B cell (primary cell): ENCODE measurements around the gene SMYD2. TPM values are rescaled to one million over a fixed set of nuclear protein-coding genes. Genes with fewer than 3 reads are reported as not detected.

Experiments
- ATAC-seq: fragments of 200-7000 bp; cut with Tn5 transposase; one replicate; pipeline ENCODE4 v1.10.0; 2021; ENCODE audit warnings: low read depth, mild to moderate bottlenecking, moderate number of reproducible peaks, moderate library complexity
- CTCF ChIA-PET: fragments of 350-600 bp; sonication (Branson Sonifier 250); formaldehyde crosslinking; loops from one replicate; lab custom pipeline; 2021; ENCODE audit warnings: antibody characterized with exemption, inconsistent platforms; lab: Charles Lee
- POLR2A ChIA-PET: fragments of 350-600 bp; sonication (Branson Sonifier 250); formaldehyde crosslinking; loops from one replicate; lab custom pipeline; 2021; ENCODE audit warnings: antibody characterized with exemption; lab: Charles Lee
- DNase-seq: peaks from one replicate; pipeline ENCODE4 v3.0.0; 2013
- H2AFZ ChIP-seq: 2 replicates; pipeline ENCODE4 v1.6.1; 2012; ENCODE audit warnings: mild to moderate bottlenecking, low read depth, low read length; ENCODE audit not compliant: insufficient read depth, poor library complexity, severe bottlenecking
- H3K27ac ChIP-seq, 2 donors: 1 replicate in 1 of 2; 2 replicates in 1 of 2; pipeline ENCODE4 v1.5.1; 2012 to 2013; ENCODE audit warnings: low read length in 2 of 2, mild to moderate bottlenecking in 2 of 2, moderate library complexity in 1 of 2
- H3K27me3 ChIP-seq, 4 experiments: fragments of 200-600 bp in 1 of 4; sonication (generic) in 1 of 4; replicated peaks in 1 of 4; 1 replicate in 2 of 4; 2 replicates in 2 of 4; pipeline versions ENCODE4 v1.6.1 to v1.7.0; 2013 to 2016; ENCODE audit warnings: low read length in 3 of 4, mild to moderate bottlenecking in 2 of 4, mixed read lengths in 1 of 4, moderate library complexity in 1 of 4; ENCODE audit not compliant: insufficient read depth in 4 of 4, control insufficient read depth in 3 of 4; ENCODE audit errors: control extremely low read depth in 1 of 4
- H3K36me3 ChIP-seq, 2 experiments: replicated peaks in 1 of 2; 1 replicate in 1 of 2; 2 replicates in 1 of 2; pipeline versions ENCODE4 v1.6.1 to v1.7.1; 2013; ENCODE audit warnings: low read length in 1 of 2; ENCODE audit not compliant: insufficient read depth in 2 of 2, control insufficient read depth in 1 of 2; ENCODE audit errors: control extremely low read depth in 1 of 2, extremely low read depth in 1 of 2
- H3K4me1 ChIP-seq, 2 donors: fragments of 200-600 bp in 1 of 2; sonication (generic) in 1 of 2; 1 replicate in 1 of 2; 2 replicates in 1 of 2; pipeline versions ENCODE4 v1.5.1 to v1.6.1; 2013 to 2017; ENCODE audit warnings: low read length in 2 of 2; ENCODE audit not compliant: control insufficient read depth in 2 of 2, insufficient read depth in 2 of 2
- H3K4me2 ChIP-seq: replicated peaks from 2 replicates; pipeline ENCODE3; 2012; ENCODE audit warnings: mild to moderate bottlenecking, low read depth, low read length; ENCODE audit not compliant: poor library complexity, severe bottlenecking
- H3K4me3 ChIP-seq, 5 experiments: fragments of 200-600 bp in 1 of 5; sonication (generic) in 1 of 5; 1 replicate in 3 of 5; 2 replicates in 2 of 5; pipeline versions ENCODE4 v1.5.1 to v1.7.0; 2011 to 2016; ENCODE audit warnings: low read length in 4 of 5, mild to moderate bottlenecking in 4 of 5, low read depth in 2 of 5, control low read depth in 1 of 5, moderate library complexity in 1 of 5; ENCODE audit not compliant: insufficient read depth in 1 of 5; ENCODE audit errors: control extremely low read depth in 1 of 5, extremely low read depth in 1 of 5
- H3K79me2 ChIP-seq: fragments of 200-600 bp; sonication (generic); one replicate; pipeline ENCODE4 v1.6.0; 2016; ENCODE audit warnings: low read length; ENCODE audit not compliant: control insufficient read depth, insufficient read depth
- H3K9ac ChIP-seq: fragments of 200-600 bp; sonication (generic); 2 replicates; pipeline ENCODE4 v1.6.1; 2017; ENCODE audit warnings: mild to moderate bottlenecking, low read length, moderate library complexity
- H3K9me3 ChIP-seq, 3 donors: one replicate each; pipeline versions ENCODE4 v1.6.1 to v1.7.1; 2013; ENCODE audit warnings: low read length in 2 of 3; ENCODE audit not compliant: control insufficient read depth in 2 of 3, insufficient read depth in 1 of 3; ENCODE audit errors: control extremely low read depth in 1 of 3
- H4K20me1 ChIP-seq: 2 replicates; pipeline ENCODE4 v1.6.0; 2012; ENCODE audit warnings: mild to moderate bottlenecking, low read length; ENCODE audit not compliant: insufficient read depth, control insufficient read depth, poor library complexity, severe bottlenecking
- H3K27ac Mint-ChIP-seq: one replicate; pipeline ENCODE4 v1.8.0; 2021; ENCODE audit warnings: mixed read lengths
- H3K27me3 Mint-ChIP-seq: one replicate; pipeline ENCODE4 v1.8.0; 2021; ENCODE audit warnings: mixed read lengths
- H3K4me1 Mint-ChIP-seq: one replicate; pipeline ENCODE4 v1.8.0; 2021; ENCODE audit warnings: mixed read lengths
- H3K4me3 Mint-ChIP-seq: one replicate; pipeline ENCODE4 v1.8.0; 2021; ENCODE audit warnings: mixed read lengths
- H3K9me3 Mint-ChIP-seq: one replicate; pipeline ENCODE4 v1.8.0; 2022; ENCODE audit warnings: mixed read lengths; ENCODE audit not compliant: insufficient read depth
- EZH2 ChIP-seq: IDR thresholded peaks from 2 replicates; pipeline ENCODE4 v1.6.1; 2012; ENCODE audit warnings: borderline replicate concordance, low read depth, mild to moderate bottlenecking, moderate library complexity, low read length; ENCODE audit not compliant: insufficient read depth, poor library complexity, severe bottlenecking
- WGBS: methylation state at CpG from one replicate; pipeline ENCODE4 v1.1.5; 2013; ENCODE audit warnings: missing lambda C conversion rate; ENCODE audit not compliant: insufficient coverage; 5-methylcytosine and 5-hydroxymethylcytosine counted together
- intact Hi-C: fragments of 100-400 bp; cut with micrococcal nuclease; formaldehyde crosslinking; loops from one replicate; pipeline ENCODE4 v1.10.0; 2022
- polyA minus RNA-seq: library from RNA; depleted of rRNA, polyadenylated mRNA; stranded (reverse); fragments of >200 nt; gene quantifications from 2 replicates; pipeline ENCODE4 v1.2.3, GENCODE V29; 2012
- polyA plus RNA-seq: library from polyadenylated mRNA; depleted of rRNA; stranded (reverse); fragments of >200 nt; gene quantifications from 2 replicates; pipeline ENCODE4 v1.2.3, GENCODE V29; 2012
- total RNA-seq, 2 donors: library from RNA; stranded (reverse); fragments of 120-200 nt in 1 of 2; gene quantifications; 1 replicate in 1 of 2; 2 replicates in 1 of 2; pipeline versions ENCODE4 v1.2.3 to v1.2.4, GENCODE V29; 2013 to 2022
- TF ChIP-seq, protein P1 (sequence below): fragments of 200-600 bp; IDR thresholded peaks from one replicate; pipeline ENCODE4 v1.8.0; 2022; ENCODE audit warnings: antibody characterized with exemption, mild to moderate bottlenecking

SMYD2 gene, protein sequence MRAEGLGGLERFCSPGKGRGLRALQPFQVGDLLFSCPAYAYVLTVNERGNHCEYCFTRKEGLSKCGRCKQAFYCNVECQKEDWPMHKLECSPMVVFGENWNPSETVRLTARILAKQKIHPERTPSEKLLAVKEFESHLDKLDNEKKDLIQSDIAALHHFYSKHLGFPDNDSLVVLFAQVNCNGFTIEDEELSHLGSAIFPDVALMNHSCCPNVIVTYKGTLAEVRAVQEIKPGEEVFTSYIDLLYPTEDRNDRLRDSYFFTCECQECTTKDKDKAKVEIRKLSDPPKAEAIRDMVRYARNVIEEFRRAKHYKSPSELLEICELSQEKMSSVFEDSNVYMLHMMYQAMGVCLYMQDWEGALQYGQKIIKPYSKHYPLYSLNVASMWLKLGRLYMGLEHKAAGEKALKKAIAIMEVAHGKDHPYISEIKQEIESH
- total RNA-seq (29.1 and 29.5 TPM in 2 replicates), polyA plus RNA-seq (21.2 and 27.1 TPM in 2 replicates), polyA minus RNA-seq (11.1 and 15.5 TPM in 2 replicates)
- 41.5 TPM for total RNA-seq (2013)

DNA sequence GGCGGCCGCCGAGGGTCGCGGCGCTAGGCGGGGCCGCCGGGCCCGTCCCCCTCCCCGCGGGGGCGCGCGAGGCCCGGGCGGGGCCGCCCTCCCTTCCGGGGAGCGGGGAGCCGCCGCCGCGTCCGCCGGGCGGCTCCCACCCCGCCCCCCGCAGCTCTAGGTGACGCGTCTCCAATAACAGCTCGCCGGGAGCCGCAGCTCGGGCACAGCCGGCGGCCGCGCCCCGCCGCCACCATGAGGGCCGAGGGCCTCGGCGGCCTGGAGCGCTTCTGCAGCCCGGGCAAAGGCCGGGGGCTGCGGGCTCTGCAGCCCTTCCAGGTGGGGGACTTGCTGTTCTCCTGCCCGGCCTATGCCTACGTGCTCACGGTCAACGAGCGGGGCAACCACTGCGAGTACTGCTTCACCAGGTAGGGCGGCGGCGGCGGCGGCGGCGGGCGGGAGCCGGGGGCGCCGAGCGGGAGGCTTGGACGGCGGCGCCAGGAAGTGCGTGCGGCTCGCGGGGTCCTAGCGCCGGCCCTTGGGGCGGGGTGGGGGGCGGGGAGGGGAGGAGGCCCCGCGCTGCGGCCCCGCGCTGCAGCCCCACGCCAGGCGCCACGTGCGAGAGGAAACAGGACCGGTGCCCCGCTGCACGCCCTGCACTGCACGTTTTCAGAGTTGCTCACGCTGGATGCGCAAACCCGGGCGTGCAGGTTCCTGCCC, at the start of gene SMYD2:
SMYD2 (plus strand) TSS at position 139 of the 699 bp plus-strand sequence; CDS start at position 235, 96 bp downstream.
- Histone ChIP-seq H3K79me2 (peaks cover 43% of the 10 kb centered on the region), H3K4me3 (peak within 1 kb of the TSS; percentile 56 to 86 (median 69)), H3K4me2 (peak within 1 kb of the TSS; percentile 99), H3K9ac (peak within 1 kb of the TSS; percentile 87), H3K27ac (peak within 1 kb of the TSS; percentile 58 to 74), H3K9me3 (peaks cover 0 to 4% (median 0%) of the 10 kb centered on the region in 3 donors), H3K27me3 (no peaks in the 10 kb centered on the region), H3K4me1 (peaks cover 17 to 28% of the 10 kb centered on the region in 2 donors), H3K36me3 (no peaks in the 10 kb centered on the region), H2AFZ (peak within 1 kb of the TSS; percentile 97), H4K20me1 (peaks cover 21% of the 10 kb centered on the region)
- ATAC-seq, result peak; percentile 77
- peak; percentile 79 for DNase-seq
- POLR2A ChIA-PET, result no interaction called here
- CTCF ChIA-PET, result interaction anchor here (1.0 to 6.7 kb wide), 2 partner anchors 20 to 48 kb away, joined by 5 to 46 read pairs; no protein-coding TSS in a partner anchor
- under 1% methylated on average over 89 of the region's 94 CpGs for WGBS
- H3K27ac Mint-ChIP-seq, result peak within 1 kb of the TSS; percentile 78
- no peaks in the 10 kb centered on the region for H3K9me3 Mint-ChIP-seq
- H3K4me3 Mint-ChIP-seq, result peak within 1 kb of the TSS; percentile 89
- peaks cover 29% of the 10 kb centered on the region for H3K4me1 Mint-ChIP-seq
- TF ChIP-seq, protein P1, sequence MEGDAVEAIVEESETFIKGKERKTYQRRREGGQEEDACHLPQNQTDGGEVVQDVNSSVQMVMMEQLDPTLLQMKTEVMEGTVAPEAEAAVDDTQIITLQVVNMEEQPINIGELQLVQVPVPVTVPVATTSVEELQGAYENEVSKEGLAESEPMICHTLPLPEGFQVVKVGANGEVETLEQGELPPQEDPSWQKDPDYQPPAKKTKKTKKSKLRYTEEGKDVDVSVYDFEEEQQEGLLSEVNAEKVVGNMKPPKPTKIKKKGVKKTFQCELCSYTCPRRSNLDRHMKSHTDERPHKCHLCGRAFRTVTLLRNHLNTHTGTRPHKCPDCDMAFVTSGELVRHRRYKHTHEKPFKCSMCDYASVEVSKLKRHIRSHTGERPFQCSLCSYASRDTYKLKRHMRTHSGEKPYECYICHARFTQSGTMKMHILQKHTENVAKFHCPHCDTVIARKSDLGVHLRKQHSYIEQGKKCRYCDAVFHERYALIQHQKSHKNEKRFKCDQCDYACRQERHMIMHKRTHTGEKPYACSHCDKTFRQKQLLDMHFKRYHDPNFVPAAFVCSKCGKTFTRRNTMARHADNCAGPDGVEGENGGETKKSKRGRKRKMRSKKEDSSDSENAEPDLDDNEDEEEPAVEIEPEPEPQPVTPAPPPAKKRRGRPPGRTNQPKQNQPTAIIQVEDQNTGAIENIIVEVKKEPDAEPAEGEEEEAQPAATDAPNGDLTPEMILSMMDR, result no peak
- TF ChIP-seq EZH2, result no peak
- intact Hi-C loops, result loop anchor here (1.0 to 5.0 kb wide), 3 partner anchors 46 to 1424 kb away; partner anchors contain the start of genes CENPF and FLVCR1
- H3K27me3 Mint-ChIP-seq, result no peaks in the 10 kb centered on the region
